Fibroblast of skin of left quadriceps (primary cell): ENCODE measurements around the gene PHPT1.
"Not testable (repeated sequence)": the region's sequence is repeated elsewhere in the genome, so short reads cannot be mapped to it uniquely, and the experiment has no call there.

ENCODE experiments used
- DNase-seq, 2 experiments: peaks; one replicate each; pipeline ENCODE4 v3.0.0-alpha.2; 2013; ENCODE audit warnings: low read depth in 2 of 2

The PHPT1 gene

DNA sequence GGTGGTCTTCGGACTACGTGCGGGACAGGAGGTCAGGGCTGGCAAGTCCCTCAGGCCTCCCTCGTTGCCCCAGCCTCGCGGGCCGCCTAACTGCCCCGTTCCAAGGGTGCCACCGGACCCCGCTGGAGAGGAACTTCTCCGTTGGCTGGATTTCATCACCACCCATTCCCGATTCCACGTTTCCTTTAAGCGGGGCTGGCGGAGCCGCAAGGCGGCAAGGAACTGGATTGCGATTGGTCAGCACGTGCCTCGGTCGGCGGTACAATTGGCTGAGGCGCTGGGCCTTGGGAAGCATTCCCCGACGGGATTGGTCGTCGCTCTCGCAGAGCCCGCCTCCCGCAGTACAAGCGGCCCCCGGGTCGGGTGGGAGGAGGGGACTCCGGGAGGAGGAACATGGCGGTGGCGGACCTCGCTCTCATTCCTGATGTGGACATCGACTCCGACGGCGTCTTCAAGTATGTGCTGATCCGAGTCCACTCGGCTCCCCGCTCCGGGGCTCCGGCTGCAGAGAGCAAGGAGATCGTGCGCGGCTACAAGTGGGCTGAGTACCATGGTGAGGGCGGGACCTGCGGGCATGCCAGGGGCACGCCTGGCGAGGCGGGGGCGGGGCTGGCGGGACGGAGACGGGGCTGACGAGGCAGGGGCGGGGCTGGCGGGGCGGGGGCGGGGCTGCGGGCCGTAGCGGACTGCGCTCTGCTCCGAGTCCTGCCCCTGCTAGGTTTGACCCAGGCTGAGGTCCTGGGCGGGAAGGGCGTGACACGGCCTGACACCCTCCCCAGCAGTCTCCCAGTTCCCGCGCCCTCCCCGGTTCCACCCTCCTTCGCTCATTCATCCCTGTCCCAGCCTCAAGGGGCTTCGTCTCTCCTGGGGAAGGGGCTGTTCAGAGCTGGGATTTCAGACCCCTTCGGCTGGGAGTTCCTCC lies at the start of gene PHPT1:
Gene PHPT1, plus strand, starts transcription at position 372 of the 922 bp plus-strand sequence. Its CDS starts 22 bp downstream, at position 394.
- DNase-seq, result peak; percentile 98

- DNase-seq, result no peak
Measured at GRCh38 chr9:136799854-136800657, 49.2 kb upstream of the PHPT1 start.

- no peak for DNase-seq
Measured at GRCh38 chr9:136802321-136802720, 46.9 kb upstream of the PHPT1 start.

DNA sequence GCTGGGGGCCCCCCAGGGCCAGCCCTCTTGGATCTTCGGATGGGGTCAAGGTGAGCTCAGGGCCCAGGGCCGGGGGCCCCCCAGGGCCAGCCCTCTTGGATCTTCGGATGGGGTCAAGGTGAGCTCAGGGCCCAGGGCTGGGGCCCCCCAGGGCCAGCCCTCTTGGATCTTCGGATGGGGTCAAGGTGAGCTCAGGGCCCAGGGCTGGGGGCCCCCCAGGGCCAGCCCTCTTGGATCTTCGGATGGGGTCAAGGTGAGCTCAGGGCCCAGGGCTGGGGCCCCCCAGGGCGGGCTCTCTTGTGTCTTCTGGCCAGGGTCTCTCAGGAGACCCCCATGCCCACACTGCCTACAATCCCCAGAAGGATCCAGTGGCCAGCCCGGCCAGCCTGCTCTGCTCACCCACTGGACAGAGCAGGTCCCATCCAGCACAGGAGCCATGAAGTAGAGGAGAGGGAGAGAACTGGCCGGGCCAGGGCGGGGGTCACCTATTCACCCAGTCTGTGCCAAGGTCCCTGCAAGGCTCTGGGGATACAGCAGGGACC lies 46.1 kb upstream of the PHPT1 start:
- DNase-seq, result not testable (repeated sequence)

- DNase-seq, result no peak
Measured at GRCh38 chr9:136803551-136804508, 45.4 kb upstream of the PHPT1 start.

- no peak for DNase-seq
Measured at GRCh38 chr9:136804509-136805206, 44.6 kb upstream of the PHPT1 start.

DNA sequence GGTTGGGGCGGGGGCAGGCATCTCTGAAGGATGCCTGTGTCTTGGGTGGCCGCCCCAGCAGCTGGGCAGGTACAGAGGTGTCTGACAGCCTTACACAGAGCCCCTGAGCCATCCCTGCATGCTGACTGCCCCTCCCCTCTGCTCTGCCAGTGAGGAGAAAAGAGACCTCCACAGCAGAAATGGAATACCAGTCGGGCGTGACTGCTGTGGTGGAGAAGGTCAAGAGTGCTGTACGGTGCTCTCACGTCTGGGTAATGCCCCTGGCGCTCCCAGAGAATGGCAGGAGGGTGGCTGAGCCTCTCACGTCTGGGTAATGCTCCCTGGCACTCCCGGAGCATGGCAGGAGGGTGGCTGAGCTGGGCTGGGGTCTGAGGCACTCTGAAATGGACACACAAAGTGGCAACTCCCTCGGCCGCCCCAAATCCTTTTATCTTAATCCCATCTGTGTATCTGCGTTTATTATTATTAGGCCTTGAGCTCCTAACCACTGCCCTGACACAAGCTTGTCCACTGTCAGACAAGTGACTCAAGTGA lies 43.9 kb upstream of the PHPT1 start:
- DNase-seq, result no peak

DNA sequence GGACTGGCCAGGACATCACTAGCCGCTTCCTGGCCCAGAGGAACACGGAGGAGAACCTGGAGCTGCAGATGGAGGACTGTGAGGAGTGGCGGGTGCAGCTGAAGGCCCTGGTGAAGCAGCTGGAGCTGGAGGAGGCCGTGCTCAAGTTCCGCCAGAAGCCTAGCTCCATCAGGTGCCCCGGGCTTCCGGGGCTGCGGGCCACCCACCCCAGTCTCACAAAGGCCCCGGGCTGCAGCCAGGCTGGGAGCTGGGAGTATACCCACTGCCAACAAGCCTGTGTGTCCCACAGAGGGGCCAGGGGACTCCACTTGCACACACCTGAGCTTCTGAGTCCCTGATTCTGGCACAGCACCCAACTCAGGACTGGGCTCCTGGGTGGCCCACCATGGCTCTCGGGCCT lies 43.1 kb upstream of the PHPT1 start:
- no peak for DNase-seq

- no peak for DNase-seq
Measured at GRCh38 chr9:136806631-136807201, 42.5 kb upstream of the PHPT1 start.

DNA sequence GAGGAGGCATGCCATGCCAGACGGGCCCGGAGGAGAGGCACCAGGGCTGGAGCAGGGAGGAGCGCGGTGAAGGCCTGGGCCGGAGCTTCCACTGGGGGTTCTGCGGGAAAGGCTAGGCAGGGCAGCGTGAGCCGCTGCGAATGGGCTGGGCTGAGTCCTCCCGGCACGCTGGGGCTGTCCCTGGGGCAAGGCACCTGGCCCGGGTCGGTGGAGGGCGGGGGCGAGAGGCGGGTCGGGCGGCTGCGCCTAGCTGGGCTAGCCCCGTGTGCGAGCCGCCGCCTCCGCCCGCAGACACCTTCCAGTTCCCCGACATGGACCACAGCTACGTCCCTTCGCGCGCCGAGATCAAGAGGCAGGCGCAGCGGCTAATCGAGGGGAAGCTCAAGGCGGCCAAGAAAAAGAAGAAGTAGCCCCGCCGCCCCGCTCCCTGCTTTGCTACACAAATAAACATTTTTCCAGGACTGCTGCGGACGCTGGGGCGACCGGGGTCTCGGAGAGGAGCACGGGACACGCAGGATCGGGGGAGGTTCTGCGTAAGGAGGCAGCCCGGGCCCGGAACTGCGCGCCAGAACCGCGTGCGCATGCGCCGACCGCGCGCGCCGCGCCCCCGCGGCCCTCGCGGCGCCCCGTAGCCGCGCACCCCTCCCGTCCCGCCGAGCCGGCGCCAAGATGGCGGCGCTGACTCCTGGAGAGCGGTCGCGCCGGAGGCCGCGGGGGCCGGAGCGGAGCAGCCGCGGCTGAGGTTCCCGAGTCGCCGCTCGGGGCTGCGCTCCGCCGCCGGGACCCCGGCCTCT lies 41.7 kb upstream of the PHPT1 start, which contains the start of gene RABL6:
Gene RABL6, plus strand, starts transcription at position 668 of the 794 bp plus-strand sequence. CDS start 249 bp downstream, outside the sequence.
- DNase-seq, result peak; percentile 30 to 32

DNA sequence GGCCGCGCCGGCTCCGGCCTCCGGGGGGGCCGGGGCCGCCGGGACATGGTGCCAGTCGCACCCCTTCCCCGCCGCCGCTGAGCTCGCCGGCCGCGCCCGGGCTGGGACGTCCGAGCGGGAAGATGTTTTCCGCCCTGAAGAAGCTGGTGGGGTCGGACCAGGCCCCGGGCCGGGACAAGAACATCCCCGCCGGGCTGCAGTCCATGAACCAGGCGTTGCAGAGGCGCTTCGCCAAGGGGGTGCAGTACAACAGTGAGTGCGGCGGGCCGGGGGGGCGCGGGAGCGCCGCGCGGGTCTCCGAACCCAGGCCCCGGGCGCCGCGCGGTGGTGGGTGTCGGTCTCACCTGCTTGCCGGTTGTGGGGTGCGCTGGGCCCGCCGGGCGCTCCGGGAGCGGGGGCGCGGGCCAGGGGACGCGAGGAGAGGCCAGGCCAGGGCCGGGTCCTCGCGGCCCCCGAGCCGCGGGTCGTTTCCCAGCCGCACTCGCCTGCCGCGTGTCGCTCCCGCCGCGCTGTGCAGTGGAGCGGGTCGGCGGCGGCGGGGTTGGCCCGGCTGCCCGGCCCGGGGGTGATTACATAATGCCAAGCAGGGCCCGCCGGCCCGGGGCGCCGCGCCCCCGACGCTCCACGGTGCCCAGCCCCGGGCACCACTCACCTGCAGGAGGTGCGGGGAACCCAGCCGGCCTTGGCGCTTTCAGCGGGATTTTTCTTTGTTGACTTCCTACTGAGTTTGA lies 41.0 kb upstream of the PHPT1 start:
- no peak for DNase-seq

GRCh38 chr9:136808806-136809158 lies 40.4 kb upstream of the PHPT1 start:
- DNase-seq, result no peak

- DNase-seq, result no peak
Measured at GRCh38 chr9:136814725-136815421, 34.3 kb upstream of the PHPT1 start.

GRCh38 chr9:136815422-136815782 lies 33.8 kb upstream of the PHPT1 start:
- DNase-seq, result no peak

- DNase-seq, result no peak
Measured at GRCh38 chr9:136820971-136821825, 28.0 kb upstream of the PHPT1 start.

GRCh38 chr9:136821826-136822544 lies 27.2 kb upstream of the PHPT1 start:
- DNase-seq, result no peak
